Measurements from ENCODE around the gene WDFY4.

The WDFY4 gene

GRCh38 chr10:48745662-48746245 is 61.1 kb downstream of the WDFY4 start:
- no peak for TF ChIP-seq ZFX (IDR thresholded peaks at IDR 0.05)
- peak; percentile 39 for TF ChIP-seq CTCF (conservative IDR thresholded peaks at IDR 0.05)
- no peak overlapping the region for H3K27ac ChIP-seq

DNA sequence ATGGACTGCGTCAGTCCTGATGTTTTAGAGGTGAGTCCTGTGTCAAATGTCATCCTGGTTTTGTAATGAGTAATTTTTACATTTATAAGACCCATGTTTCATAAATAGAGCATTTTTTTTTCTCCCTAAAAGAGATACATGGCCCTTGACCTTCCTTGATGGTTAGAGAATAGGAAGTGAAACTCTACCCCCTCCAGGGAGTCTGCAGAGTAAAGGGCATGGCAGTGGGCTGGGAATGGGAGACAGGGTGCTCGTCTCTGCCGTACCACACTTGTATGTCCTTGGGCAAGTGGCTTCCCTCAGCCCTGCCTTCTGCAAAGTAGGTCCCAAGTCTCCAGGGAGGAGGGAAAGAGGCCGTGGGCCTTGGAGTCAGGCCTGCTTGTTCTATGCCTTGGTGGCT is 63.9 kb downstream of the WDFY4 start:
- TF ChIP-seq ZFX (IDR thresholded peaks at IDR 0.05), result no peak
- H3K27ac ChIP-seq, result no peak overlapping the region

- no peak overlapping the region for H3K27ac ChIP-seq
- no peak for TF ChIP-seq CTCF (conservative IDR thresholded peaks at IDR 0.05)
- TF ChIP-seq ZFX (IDR thresholded peaks at IDR 0.05), result no peak
These were observed 64.6 kb downstream of the WDFY4 start for GRCh38 chr10:48749254-48749787.

DNA sequence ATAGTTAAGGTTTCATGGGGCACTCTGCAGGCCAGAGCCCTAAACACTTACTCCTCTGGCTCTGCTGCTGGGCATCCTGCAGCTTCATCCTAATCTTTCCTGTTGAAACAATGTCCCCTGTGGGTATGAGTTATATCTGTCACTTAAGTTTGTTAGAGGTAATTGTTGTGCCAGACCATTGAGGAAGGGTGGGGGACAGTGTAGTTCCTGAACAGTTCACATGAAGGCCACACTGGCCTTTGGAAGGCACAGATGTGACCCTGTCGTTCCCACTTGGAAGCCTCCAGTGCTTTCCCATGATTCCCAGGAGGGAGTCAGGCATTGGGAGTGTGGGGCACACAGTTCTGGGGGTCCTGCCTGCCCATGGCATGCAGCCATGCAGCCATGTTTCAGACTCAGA is 65.3 kb downstream of the WDFY4 start:
- H3K27ac ChIP-seq, result no peak overlapping the region

DNA sequence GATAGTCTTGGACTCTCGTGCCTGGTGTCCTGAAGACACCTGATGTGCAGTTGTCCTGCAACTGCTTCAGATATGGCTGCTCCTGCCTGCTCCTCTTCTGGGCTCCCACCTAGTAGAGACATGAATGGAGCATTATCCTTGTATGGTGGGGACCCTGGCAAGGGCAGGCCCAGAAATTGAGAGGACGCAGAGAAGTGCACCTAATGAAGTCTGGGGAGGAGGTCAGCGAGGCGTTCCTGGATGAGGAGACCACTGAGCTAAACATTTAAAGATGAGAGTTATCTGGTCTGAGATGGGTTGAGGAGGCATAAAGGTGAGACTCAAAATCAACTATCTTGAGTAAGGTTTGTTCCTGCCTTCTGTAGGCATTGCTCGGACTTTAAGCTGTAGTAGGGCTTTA is 66.3 kb downstream of the WDFY4 start:
- H3K27ac ChIP-seq, result no peak overlapping the region

More for the DNA sequence above, 65.3 kb downstream of the WDFY4 start:
- TF ChIP-seq CTCF (conservative IDR thresholded peaks at IDR 0.05) (no peak), ZFX (IDR thresholded peaks at IDR 0.05) (no peak)

DNA sequence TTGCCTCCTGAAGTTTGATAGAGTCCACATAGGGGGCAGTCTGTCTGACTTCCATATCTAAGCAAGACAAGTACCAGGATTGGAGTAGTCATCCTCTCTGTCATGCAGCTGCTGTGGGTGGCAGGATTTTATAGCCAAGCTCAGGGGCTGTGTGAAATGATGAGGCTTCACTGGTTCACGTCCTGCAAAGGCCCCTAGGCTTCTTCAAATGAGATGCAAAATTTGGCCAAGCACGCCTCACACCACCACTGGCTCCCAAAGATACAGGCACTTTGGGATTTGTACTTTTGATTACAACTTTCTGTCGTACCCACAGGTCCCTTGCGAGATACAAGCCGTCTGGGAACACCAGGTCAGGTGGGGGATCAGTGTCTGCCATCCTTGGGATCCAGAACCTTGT is 67.1 kb downstream of the WDFY4 start:
- TF ChIP-seq ZFX (IDR thresholded peaks at IDR 0.05) (no peak), CTCF (conservative IDR thresholded peaks at IDR 0.05) (no peak)
- no peak overlapping the region for H3K27ac ChIP-seq

More for the DNA sequence above, 66.3 kb downstream of the WDFY4 start:
- TF ChIP-seq CTCF (conservative IDR thresholded peaks at IDR 0.05) (no peak), ZFX (IDR thresholded peaks at IDR 0.05) (no peak)

DNA sequence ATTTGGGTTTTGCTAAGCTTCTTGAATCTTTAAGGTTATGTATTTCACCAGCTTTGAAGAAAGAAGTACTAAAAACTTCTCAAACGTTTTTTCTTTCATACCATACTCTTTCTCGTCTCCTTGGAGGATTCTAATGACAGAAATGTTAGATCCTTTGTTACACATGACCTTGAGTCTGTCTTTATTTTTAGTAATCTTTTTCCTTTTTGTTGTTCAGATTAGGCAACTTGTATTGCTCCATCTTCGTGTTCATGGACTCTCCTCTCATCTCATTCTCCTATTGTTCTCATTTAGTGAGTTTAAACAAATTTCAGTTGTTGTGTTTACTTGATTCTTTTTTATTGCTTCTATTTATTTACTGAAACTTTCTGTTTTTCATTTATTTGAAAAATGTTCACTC is 73.7 kb downstream of the WDFY4 start:
- no peak overlapping the region for H3K27ac ChIP-seq
- TF ChIP-seq ZFX (IDR thresholded peaks at IDR 0.05) (no peak), CTCF (conservative IDR thresholded peaks at IDR 0.05) (no peak)

Data from C4-2B (cell line).